ENCODE results near the gene GRK1.

DNA sequence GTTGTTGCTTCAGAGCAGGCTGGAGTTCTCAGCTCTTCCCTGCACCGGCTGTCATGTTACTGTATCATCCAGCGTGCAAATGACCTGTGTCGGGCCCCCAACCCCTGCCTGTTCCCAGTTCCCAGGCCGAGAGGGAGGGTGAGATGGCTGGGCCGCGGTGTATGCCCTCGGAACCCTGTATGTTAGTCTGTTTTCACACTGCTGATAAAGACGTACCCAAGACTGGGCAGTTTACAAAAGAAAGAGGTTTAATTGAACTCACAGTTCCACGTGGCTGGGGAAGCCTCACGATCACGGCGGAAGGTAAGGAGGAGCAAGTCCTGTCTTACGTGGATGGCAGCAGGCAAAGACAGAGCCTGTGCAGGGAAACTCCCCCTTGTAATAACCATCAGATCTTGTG lies 102.9 kb downstream of the GRK1 start:
- TF ChIP-seq, protein P1, sequence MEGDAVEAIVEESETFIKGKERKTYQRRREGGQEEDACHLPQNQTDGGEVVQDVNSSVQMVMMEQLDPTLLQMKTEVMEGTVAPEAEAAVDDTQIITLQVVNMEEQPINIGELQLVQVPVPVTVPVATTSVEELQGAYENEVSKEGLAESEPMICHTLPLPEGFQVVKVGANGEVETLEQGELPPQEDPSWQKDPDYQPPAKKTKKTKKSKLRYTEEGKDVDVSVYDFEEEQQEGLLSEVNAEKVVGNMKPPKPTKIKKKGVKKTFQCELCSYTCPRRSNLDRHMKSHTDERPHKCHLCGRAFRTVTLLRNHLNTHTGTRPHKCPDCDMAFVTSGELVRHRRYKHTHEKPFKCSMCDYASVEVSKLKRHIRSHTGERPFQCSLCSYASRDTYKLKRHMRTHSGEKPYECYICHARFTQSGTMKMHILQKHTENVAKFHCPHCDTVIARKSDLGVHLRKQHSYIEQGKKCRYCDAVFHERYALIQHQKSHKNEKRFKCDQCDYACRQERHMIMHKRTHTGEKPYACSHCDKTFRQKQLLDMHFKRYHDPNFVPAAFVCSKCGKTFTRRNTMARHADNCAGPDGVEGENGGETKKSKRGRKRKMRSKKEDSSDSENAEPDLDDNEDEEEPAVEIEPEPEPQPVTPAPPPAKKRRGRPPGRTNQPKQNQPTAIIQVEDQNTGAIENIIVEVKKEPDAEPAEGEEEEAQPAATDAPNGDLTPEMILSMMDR (IDR thresholded peaks at IDR 0.05) = no peak
- no peak for TF ChIP-seq POLR2A (IDR thresholded peaks at IDR 0.05)
